GM12892 (cell line): ENCODE measurements around the gene IRX4.

Experiments
- POLR2A ChIP-seq: IDR thresholded peaks from 2 replicates; pipeline ENCODE4 v1.6.1; 2011; ENCODE audit warnings: low read depth, low read length, control low read depth
- TAF1 ChIP-seq: IDR thresholded peaks from 2 replicates; pipeline ENCODE4 v1.6.1; 2011; ENCODE audit warnings: low read depth, mild to moderate bottlenecking, control low read depth, low read length, borderline replicate concordance

DNA sequence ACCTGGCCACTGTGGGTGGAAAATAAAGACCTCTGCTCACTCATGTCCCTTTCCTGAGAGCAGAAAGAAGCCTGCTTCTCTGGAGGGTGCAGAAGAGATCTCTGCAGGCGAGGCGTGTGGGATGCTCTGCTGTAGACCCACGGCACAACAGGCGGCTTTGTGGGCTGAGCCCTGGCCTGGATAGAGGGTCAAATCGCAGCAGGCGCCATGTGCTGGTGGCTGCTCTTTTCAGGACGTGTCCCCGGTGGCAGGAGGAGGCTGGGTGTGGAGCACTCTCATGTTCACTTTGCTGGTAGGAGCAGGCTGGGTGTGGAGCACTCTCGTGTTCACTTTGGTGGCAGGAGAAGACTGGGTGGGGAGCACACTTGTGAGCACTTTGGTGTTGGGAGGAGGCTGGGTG lies 35.1 kb downstream of the IRX4 start:
- TF ChIP-seq TAF1 (no peak), POLR2A (no peak)
